Posterior cingulate gyrus (tissue), 11 donors: ENCODE results near the gene CCL18.
"Not testable (repeated sequence)": the region's sequence is repeated elsewhere in the genome, so short reads cannot be mapped to it uniquely, and the experiment has no call there.

Source experiments
- DNase-seq, 10 donors: peaks; one replicate each; pipeline versions ENCODE4 v3.0.0 to v3.0.0-alpha.2; 2020 to 2021; ENCODE audit warnings: mixed read lengths in 3 of 10
- intact Hi-C: fragments of 100-400 bp; cut with DNase I; formaldehyde crosslinking; loops from one replicate; pipeline ENCODE4 v1.15.1; 2023

CCL18 gene

DNA sequence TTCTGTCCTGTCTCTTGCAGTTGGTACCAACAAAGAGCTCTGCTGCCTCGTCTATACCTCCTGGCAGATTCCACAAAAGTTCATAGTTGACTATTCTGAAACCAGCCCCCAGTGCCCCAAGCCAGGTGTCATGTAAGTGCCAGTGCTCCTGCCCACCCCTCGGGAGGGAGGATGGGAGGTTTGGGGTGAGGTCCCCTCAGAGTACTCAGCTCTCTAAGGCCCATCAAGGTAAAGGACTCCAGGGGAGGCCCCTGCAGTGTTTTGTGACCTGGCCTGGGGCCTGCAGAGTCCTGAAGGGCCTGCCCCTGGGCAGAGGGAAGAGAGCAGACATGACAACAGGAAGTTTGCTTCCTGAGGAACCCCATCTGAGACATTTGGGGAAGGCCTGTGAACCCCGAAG lies 6.4 kb downstream of the CCL18 start:
- intact Hi-C loops, result no loop called here
- DNase-seq, result peak in 1 of 10 donors; percentile 61

DNA sequence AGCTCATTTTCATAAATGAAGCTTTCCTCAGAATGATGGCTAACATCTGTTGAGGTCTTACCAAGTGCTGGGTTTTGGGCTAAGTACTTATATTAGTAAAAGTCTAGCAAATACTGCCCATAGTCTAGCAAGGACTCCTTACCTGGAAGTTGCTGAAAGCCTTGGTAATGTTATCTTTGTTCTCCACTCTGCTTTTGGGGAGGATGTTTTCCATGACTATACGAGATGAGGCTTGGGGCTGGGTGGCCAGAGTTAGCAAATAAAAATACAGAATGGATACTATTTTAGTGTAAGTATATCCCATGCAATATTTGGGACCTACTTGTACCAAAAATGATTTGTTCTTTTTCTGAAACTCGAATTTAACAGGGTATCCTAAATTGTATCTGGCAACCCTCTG lies 7.7 kb downstream of the CCL18 start:
- intact Hi-C loops, result no loop called here
- DNase-seq, result no peak

DNA sequence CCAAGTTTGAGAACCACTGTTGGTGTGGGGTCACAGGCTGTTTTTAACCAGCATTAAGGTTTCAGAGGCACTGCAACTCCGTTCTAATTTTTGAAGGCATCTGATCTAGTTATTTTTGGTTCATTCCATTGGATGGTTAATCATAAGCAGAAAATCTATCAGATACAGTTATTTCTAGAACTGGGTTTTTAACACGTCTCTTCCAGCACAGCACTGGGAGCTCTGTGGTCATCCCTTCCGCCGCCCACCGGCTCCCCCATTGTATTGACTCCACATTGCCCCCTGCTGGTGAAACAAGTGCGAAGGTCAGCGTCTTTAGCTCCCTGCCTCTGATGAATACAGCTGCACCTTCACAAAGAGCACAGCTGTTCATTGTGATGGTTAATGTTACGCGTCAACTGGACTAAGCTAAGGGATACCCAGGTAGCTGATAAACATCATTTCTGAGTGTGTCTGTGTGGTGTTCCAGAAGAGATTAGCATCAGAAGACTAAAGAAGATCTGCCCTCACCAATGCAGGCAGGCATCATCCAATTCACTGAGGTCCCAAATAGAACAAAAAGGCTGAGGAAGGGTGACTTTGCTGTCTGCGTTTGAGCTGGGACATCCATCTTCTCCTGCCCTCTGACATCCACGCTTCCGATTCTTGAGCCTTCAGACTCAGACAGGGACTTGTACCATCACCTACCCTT lies 8.5 kb downstream of the CCL18 start:
- intact Hi-C loops, result no loop called here
- DNase-seq, result peak in 2 of 10 donors; percentile 46 to 69

GRCh38 chr17:36074365-36074764 lies 10.3 kb downstream of the CCL18 start:
- intact Hi-C loops, result no loop called here
- no peak for DNase-seq

DNA sequence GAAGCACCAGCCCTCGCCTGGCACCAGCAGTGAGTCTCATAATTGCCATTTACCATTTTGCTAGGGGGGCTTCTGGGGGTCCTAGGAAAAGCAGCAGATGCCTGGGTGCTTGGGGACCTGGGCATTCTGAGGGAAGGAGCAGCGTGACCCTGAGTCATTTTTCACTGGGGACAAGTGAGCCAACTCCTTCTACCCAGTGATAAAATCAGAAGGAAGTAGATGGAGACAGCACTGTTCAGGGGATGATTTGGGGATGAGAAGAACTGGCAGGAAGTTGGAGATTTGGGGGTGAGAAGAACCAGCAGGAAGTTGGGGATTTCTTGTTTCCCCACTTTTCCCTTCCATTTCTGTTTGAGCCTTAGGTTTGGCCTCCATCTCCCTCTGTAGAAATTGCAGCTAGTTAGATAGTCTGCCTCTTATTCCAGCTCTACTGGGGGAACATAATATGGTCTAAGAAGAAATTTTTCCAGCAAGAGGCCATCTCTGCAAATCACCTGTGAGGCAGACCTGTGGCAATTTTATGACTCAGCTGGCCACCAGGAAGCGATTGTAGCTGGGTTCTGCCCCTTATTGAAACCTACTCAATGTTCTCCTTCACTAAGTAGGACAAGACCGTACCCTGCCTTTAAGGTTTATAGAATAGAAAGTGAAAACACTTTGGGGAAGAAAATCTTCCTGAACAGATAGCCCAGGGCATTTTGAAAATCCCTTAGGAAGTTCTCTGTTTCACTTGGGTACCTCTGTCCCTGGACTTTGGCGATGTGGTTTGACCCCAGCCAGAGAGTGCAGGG lies 17.8 kb downstream of the CCL18 start:
- DNase-seq, intact Hi-C loops: not testable (repeated sequence)

DNA sequence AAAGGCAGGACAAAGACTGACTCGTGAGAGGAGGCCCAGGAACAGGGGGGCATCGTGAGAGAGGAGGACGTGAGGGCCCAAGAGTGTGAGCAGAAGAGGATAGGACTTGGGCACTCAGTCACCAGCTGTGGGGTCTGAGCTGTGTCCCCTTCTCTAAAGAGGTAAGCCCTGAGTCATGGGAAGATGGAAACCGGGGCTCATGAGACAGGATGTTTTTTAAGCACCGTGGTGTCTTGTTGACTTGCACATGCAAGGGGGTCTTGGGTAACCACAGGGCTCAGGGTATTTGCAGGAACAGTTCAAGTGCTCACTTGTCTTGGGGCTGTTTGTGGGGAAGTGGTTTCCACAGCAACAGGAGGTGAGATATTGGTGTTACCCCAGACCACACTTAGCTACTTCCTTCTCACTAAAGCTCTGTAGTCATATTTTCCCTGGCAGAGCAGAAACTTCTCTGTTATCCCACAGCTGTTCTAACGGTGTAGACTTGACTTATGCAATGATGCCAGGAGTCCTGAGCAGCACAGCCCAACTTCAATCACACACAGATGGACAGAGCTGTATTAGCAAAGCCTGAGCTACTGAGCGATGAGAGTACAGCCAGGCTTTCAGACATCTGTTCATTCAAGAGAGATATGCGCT lies 18.5 kb downstream of the CCL18 start:
- DNase-seq, result peak in 1 of 10 donors; percentile 55
- intact Hi-C loops, result not testable (repeated sequence)

DNA sequence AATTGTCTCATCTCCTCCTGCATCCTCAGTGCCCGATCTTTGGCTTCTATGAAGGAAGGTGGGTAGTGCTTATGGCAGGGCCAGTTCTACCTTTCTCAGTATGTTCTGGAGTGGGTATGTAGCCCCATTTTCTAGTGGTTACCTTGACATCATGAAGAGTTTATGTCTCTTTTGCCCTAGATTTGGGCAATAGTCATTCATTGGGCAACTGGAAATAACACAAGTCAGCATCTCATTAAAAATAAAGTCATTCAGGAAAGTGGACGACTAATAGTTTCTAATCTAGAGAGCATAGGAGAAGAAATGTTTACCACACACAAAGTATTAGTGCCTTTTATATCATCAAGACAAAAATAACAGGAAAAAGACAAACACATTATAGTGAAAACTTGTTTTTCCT lies 19.6 kb downstream of the CCL18 start:
- intact Hi-C loops, DNase-seq: not testable (repeated sequence)

DNA sequence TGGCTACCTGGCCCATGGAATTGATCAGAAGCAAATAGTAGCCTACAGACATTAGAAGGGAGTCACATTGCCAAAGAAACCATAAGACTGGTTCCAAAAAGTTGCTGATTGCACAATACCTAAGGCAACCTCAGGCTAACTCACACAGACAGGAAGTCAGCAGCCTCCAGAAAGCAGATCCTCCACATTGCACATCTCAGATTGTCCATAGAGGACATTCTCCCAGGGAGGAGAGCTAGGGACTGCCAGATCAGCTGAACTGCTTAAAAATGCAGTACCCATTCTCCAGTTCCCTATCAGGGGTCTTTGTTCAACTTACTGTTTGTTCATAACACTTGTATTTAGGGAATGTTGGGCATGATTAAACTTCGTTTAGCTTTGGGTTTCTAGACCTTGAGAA lies 21.7 kb downstream of the CCL18 start:
- no peak for DNase-seq
- intact Hi-C loops, result no loop called here

- intact Hi-C loops, result no loop called here
- DNase-seq, result no peak
Measured at GRCh38 chr17:36086791-36087190, 22.7 kb downstream of the CCL18 start.

DNA sequence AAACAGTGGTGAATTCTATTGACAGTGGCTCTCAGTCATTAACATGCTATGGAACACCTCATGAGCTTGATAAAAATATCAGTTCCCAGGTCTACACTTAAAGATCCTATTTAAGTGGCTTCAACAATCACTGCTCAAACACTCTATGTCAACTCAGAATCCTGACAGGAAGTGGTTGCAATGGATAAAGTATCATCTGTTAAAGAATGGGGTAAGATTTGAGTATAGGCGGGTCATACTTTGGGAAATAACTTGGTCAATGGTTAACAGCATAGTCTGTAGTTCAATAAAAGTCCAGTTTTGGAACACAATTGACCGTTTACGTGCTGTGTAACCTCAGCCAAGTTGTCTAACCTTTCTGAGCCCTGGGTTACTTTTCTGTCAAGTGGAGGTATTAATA lies 23.4 kb downstream of the CCL18 start:
- intact Hi-C loops, DNase-seq: not testable (repeated sequence)

GRCh38 chr17:36087897-36088572 lies 24.0 kb downstream of the CCL18 start:
- intact Hi-C loops, DNase-seq: not testable (repeated sequence)

GRCh38 chr17:36088670-36089338 lies 24.7 kb downstream of the CCL18 start:
- peak in 1 of 10 donors; percentile 75 for DNase-seq

GRCh38 chr17:36089339-36089865 lies 25.3 kb downstream of the CCL18 start:
- no peak for DNase-seq
- intact Hi-C loops, result no loop called here

More at GRCh38 chr17:36088670-36089338, 24.7 kb downstream of the CCL18 start:
- intact Hi-C loops, result no loop called here

DNA sequence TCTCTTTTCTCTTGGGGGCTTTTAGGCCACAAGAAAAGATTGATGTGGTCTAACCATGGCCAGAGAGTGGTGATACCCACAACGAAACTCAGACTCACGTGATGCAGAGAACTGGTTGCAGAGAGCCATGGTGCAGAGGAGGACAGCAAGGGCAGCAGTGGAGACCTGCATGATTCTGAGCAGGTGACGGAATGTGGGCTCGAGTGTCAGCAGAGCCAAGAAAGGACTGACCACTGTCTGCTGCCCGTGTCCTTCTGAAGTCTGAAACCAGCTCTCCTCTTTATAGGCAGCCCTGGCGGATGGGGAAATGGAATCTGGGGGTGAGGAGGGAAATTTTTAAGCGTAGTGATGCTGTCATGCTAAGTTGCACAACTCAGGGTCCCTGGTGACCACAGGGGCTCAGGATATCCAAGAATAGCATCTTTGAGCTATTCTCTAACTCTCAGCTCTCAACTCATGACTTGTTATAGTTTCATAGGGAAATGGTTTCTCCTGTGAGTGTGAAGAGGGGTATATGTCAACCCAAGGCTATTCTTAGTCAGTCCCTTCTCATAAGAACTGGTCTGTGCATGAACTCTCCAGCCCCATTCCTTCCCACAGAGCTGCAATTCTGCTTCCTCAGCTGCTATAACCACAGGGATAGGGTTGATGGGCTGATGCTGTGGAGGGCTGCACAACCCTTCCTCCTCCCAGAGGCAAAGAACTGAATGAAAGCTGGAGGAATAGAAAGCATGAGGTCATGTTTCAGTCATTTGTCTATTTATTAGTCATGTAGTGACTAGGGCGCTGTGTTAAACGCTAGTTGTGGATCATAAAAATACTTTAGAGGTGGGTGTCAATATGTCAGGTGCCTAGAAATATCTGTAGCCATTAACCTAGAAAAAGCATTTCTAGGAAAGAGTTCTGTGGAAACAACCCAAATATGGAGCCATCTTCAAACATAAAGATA lies 26.1 kb downstream of the CCL18 start, which contains the start of gene CCL3:
Gene CCL3, minus strand, starts transcription at position 256 of the 949 bp plus-strand sequence. Its CDS starts 85 bp downstream, at position 171.
- no peak for DNase-seq
- intact Hi-C loops, result no loop called here

- intact Hi-C loops, result no loop called here
- no peak for DNase-seq
Measured at GRCh38 chr17:36092230-36092629, 28.2 kb downstream of the CCL18 start.

DNA sequence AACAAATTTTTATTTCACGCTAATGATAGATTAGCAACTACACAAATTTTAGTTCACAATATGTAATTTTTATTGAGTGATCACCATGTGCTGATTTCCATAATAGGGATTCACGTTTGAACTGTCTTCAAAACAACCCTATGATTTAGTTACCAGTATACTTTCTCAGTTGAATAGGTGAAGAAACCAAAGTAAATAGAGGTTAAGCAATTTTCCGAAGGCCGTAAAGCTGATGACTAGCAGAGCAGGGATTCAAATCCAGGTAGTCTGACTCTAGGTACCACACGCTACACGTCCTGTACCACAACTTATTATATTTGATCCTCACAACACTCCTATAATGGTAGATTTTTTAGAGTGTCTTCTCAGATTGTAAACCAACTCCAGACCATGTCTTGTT lies 28.6 kb downstream of the CCL18 start:
- intact Hi-C loops, result not testable (repeated sequence)

DNA sequence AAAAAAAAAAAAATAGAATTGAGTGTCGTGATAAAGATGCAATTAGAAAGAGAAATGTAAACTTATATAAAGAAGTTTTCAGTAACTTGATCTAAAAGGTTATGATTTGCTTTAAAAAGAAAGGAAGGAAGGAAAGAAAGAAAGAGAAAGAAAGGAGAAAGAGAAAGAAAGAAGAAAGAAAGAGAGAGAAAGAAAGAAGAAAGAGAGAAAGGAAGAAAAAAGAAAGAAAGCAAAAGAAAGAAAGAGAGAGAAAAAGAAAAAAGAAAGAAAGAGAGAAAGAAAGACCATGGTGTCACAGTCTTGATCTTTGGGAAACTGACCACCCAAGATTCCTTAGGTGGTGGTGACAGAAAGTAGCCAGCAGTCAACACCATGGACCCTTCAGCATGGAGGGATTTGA lies 30.2 kb downstream of the CCL18 start:
- DNase-seq, result no peak
- intact Hi-C loops, result no loop called here

More for the DNA sequence above, 28.6 kb downstream of the CCL18 start:
- DNase-seq, result not testable (repeated sequence)

DNA sequence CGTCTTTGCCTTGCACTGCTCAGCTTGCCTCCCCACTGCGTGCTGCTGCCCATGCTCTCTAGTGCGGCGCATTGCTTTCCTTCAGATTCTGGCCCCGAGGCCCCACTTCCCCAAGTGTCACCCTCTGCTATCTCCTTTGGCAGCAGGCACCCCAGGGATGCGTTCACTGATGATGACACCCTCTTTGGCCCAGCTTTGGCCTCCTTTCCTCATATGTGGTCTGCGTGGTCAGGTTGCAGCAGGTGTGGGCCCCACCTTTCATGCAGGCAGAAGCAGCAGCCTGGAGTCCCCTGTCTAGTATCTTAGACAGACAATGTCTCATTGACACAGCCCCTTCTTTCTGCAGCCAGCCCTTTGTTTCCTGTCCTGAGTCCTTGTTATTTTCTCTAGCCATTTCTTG lies 30.7 kb downstream of the CCL18 start:
- no peak for DNase-seq
- intact Hi-C loops, result no loop called here

GRCh38 chr17:36095992-36096391 lies 31.9 kb downstream of the CCL18 start:
- intact Hi-C loops, result no loop called here

More at GRCh38 chr17:36095992-36096391, 31.9 kb downstream of the CCL18 start:
- DNase-seq, result no peak
